ENCODE data around the gene PIK3CD. TPM values are rescaled to one million over a fixed set of nuclear protein-coding genes. Genes with fewer than 3 reads are reported as not detected.

Gene PIK3CD
- total and polyA plus RNA-seq, 2 donors (not counting 3 experiments of a cell fraction or from before 2014, with no cell fraction given): 3.5 to 5.2 TPM

Other genes with a start within 250 kb of the PIK3CD start
- gene SLC25A33, start 112.3 kb upstream of the PIK3CD start, total RNA-seq: 6.4 and 6.6 TPM in 2 replicates
- 3.1 and 3.8 TPM in 2 replicates for gene SLC25A33, start 112.3 kb upstream of the PIK3CD start, polyA plus RNA-seq
- gene TMEM201, start 62.8 kb upstream of the PIK3CD start, total RNA-seq: 21.0 and 24.8 TPM in 2 replicates
- gene TMEM201, start 62.8 kb upstream of the PIK3CD start, polyA plus RNA-seq: 8.3 and 10.0 TPM in 2 replicates
- gene CLSTN1, start 172.2 kb downstream of the PIK3CD start, total RNA-seq: 130 and 132 TPM in 2 replicates
- gene CLSTN1, start 172.2 kb downstream of the PIK3CD start, polyA plus RNA-seq: 44.6 and 49.1 TPM in 2 replicates